BJ (cell line): ENCODE measurements around the gene AP4M1. TPM values are rescaled to one million over a fixed set of nuclear protein-coding genes. Genes with fewer than 3 reads are reported as not detected.

ENCODE experiments used
- CTCF ChIA-PET: fragments of 350-600 bp; formaldehyde crosslinking; extraction: SDS; loops from one replicate; lab custom pipeline; 2021; ENCODE audit warnings: antibody characterized with exemption, inconsistent platforms; lab: Yijun Ruan, JAX
- POLR2A ChIA-PET: fragments of 300-600 bp; sonication (Branson Sonifier 250); formaldehyde crosslinking; extraction: SDS; loops from one replicate; lab custom pipeline; 2021; ENCODE audit warnings: antibody characterized with exemption; lab: Charles Lee
- DNase-seq: peaks from one replicate; pipeline ENCODE4 v3.0.0-alpha.2; 2011; ENCODE audit warnings: low read depth
- H3K27me3 ChIP-seq: 2 replicates; pipeline ENCODE4 v1.6.0; 2011; ENCODE audit warnings: low read length; ENCODE audit not compliant: control insufficient read depth, insufficient read depth
- H3K36me3 ChIP-seq: 2 replicates; pipeline ENCODE4 v1.5.1; 2011; ENCODE audit warnings: low read length; ENCODE audit not compliant: control insufficient read depth, insufficient read depth
- H3K4me3 ChIP-seq: 2 replicates; pipeline ENCODE4 v1.5.1; 2011; ENCODE audit warnings: low read depth, mild to moderate bottlenecking, control low read depth, low read length
- polyA plus RNA-seq: library from polyadenylated mRNA; depleted of rRNA; stranded (reverse); fragments of >200 nt; gene quantifications from 2 replicates; pipeline ENCODE4 v1.2.3, GENCODE V29; 2011; rRNA removed
- small RNA-seq: library from RNA; depleted of rRNA; stranded (forward); fragments of <200 nt; gene quantifications from one replicate; pipeline ENCODE3, GENCODE V24; 2012; ENCODE audit warnings: low replicate concordance, low read depth; ENCODE audit not compliant: insufficient read length
- TF ChIP-seq, protein P1 (sequence below): IDR thresholded peaks from 2 replicates; pipeline ENCODE4 v1.5.1; 2011; ENCODE audit warnings: low read depth, mild to moderate bottlenecking, control low read depth, inconsistent platforms, low read length, moderate library complexity; ENCODE audit not compliant: insufficient read depth

Gene AP4M1
- polyA plus RNA-seq, 1 experiment = 14.3 TPM

DNA sequence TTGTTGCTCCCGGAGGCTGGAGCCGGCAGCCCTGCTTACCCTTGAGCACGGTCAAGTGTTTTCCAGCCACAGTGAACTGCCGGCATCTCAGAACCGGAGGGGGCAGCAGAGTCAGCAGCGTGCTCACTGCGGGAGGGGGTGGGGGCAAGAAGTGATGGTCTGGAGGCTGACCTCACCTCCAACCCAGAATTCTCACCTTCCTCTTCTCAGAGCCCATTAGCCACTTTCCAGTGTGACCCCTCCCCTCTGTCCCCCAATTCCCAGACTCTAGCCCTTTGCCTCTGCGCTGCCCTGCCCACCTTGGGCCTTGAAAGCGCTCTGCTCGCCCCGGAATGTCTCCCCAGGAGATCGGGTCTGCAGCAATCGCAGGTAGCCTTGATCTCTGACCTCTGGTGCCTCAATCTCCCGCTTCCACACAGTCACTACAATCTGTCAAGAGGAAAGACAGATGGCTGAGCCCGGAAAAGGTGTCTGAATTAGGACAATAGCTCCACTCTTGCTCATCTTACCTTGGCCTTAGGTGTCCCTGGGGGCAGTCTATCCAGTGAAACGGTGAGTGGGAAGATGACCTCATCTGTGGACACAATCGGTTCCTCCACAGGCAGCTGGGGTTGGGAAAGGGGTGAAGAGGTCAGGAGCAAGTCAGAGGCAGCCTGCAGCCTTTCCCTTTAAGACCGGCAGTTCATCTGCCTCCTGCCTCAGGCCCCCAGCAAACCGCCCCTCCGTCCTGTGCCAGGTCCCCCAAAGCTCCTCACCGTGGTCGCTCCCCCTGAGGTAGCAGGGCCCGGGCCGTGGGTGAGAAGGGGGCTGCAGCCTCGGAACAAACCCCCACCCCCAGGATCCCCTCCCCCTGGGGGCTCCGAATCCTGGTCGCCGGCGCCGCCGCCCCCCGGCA, 56.1 kb downstream of the AP4M1 start:
- peaks cover 11% of the 10 kb centered on the region for H3K36me3 ChIP-seq
- ChIA-PET POLR2A (interaction anchor here (1.0 kb wide), 1 partner anchor 9 kb away, joined by 3 read pairs; the partner anchor contains the start of gene LAMTOR4), CTCF (interaction anchor here (0.6 to 1.2 kb wide), 4 partner anchors 9 to 146 kb away, joined by 3 read pairs; partner anchors contain the start of gene LAMTOR4)
- TF ChIP-seq, protein P1, sequence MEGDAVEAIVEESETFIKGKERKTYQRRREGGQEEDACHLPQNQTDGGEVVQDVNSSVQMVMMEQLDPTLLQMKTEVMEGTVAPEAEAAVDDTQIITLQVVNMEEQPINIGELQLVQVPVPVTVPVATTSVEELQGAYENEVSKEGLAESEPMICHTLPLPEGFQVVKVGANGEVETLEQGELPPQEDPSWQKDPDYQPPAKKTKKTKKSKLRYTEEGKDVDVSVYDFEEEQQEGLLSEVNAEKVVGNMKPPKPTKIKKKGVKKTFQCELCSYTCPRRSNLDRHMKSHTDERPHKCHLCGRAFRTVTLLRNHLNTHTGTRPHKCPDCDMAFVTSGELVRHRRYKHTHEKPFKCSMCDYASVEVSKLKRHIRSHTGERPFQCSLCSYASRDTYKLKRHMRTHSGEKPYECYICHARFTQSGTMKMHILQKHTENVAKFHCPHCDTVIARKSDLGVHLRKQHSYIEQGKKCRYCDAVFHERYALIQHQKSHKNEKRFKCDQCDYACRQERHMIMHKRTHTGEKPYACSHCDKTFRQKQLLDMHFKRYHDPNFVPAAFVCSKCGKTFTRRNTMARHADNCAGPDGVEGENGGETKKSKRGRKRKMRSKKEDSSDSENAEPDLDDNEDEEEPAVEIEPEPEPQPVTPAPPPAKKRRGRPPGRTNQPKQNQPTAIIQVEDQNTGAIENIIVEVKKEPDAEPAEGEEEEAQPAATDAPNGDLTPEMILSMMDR = peak; percentile 21; the same call in 1 of the 2 replicates
- no peaks in the 10 kb centered on the region for H3K27me3 ChIP-seq
- DNase-seq = no peak
- peak overlapping the region; percentile 62 for H3K4me3 ChIP-seq

Small RNAs within 50 kb of the gene (small RNA-seq; reads per million reads assigned to genes)
- gene MIR106B (24,522 reads per million, percentile 100 among the genes with 10 or more reads in this experiment), gene MIR25 (23,940 reads per million, percentile 99 among the genes with 10 or more reads in this experiment), gene MIR93 (5,787 reads per million, percentile 98 among the genes with 10 or more reads in this experiment)

Other genes with a start within 250 kb of the AP4M1 start
- not detected in 2 replicates for gene OR2AE1, start 224.6 kb upstream of the AP4M1 start, polyA plus RNA-seq
- gene TRIM4, start 182.1 kb upstream of the AP4M1 start, polyA plus RNA-seq = 18.6 and 25.4 TPM in 2 replicates
- not detected in 2 replicates for gene GJC3, start 172.0 kb upstream of the AP4M1 start, polyA plus RNA-seq
- not detected in 2 replicates for gene AZGP1, start 125.6 kb upstream of the AP4M1 start, polyA plus RNA-seq
- 24.5 and 25.8 TPM in 2 replicates for gene ZKSCAN1, start 86.0 kb upstream of the AP4M1 start, polyA plus RNA-seq
- gene ZSCAN21, start 51.9 kb upstream of the AP4M1 start, polyA plus RNA-seq = 10.3 and 10.6 TPM in 2 replicates
- gene ZNF3, start 19.9 kb upstream of the AP4M1 start, polyA plus RNA-seq = 17.2 and 17.4 TPM in 2 replicates
- 195 and 234 TPM in 2 replicates for gene COPS6, start 12.7 kb upstream of the AP4M1 start, polyA plus RNA-seq
- 53.8 and 89.0 TPM in 2 replicates for gene MCM7, start 246 bp upstream of the AP4M1 start, polyA plus RNA-seq
- gene TAF6, start 17.7 kb downstream of the AP4M1 start, polyA plus RNA-seq = 18.2 and 39.5 TPM in 2 replicates
- gene CNPY4, start 18.0 kb downstream of the AP4M1 start, polyA plus RNA-seq = 20.9 and 23.5 TPM in 2 replicates
- 1.2 and 1.6 TPM in 2 replicates for gene MBLAC1, start 25.3 kb downstream of the AP4M1 start, polyA plus RNA-seq
- 125 and 193 TPM in 2 replicates for gene LAMTOR4, start 47.3 kb downstream of the AP4M1 start, polyA plus RNA-seq
- gene TRAPPC14, start 57.1 kb downstream of the AP4M1 start, polyA plus RNA-seq = 3.2 and 5.8 TPM in 2 replicates
- gene GAL3ST4, start 67.0 kb downstream of the AP4M1 start, polyA plus RNA-seq = 8.1 and 12.1 TPM in 2 replicates
- 1.3 and 1.9 TPM in 2 replicates for gene GPC2, start 75.7 kb downstream of the AP4M1 start, polyA plus RNA-seq
- 0.44 and 0.61 TPM in 2 replicates for gene STAG3, start 76.3 kb downstream of the AP4M1 start, polyA plus RNA-seq
- gene PVRIG, start 118.3 kb downstream of the AP4M1 start, polyA plus RNA-seq = not detected in 2 replicates
- not detected in 2 replicates for gene SPDYE3, start 206.1 kb downstream of the AP4M1 start, polyA plus RNA-seq